GM12878 (cell line): ENCODE measurements around the gene GSTO1. TPM values are rescaled to one million over a fixed set of nuclear protein-coding genes. Genes with fewer than 3 reads are reported as not detected.

Experiments used
- ATAC-seq: fragments of 200-7000 bp; cut with Tn5 transposase; 3 replicates; pipeline ENCODE4 v1.9.1; 2020; ENCODE audit warnings: mild to moderate bottlenecking, moderate library complexity
- BruUV-seq: library from RNA; stranded (reverse); fragments of 400-500 nt; replicated peaks from 2 replicates; lab custom pipeline; 2021; lab: Mats Ljungman, UMichigan
- CTCF ChIA-PET: fragments of 300-600 bp; sonication (Branson Sonifier 250); formaldehyde crosslinking; extraction: SDS; loops from one replicate; lab custom pipeline; 2021; ENCODE audit warnings: inconsistent platforms; lab: Yijun Ruan, JAX
- POLR2A ChIA-PET: fragments of 350-600 bp; formaldehyde crosslinking; extraction: SDS; loops from one replicate; lab custom pipeline; 2021; ENCODE audit warnings: inconsistent platforms; lab: Charles Lee
- RAD21 ChIA-PET: fragments of 300-600 bp; sonication (Branson Sonifier 250); formaldehyde crosslinking; loops from one replicate; lab custom pipeline; 2023; ENCODE audit warnings: antibody characterized with exemption; ENCODE audit not compliant: unreplicated experiment; lab: Charles Lee
- SMC1A ChIA-PET: fragments of 300-600 bp; sonication (Branson Sonifier 250); formaldehyde crosslinking; loops from one replicate; lab custom pipeline; 2023; ENCODE audit not compliant: unreplicated experiment, uncharacterized antibody; lab: Charles Lee
- DNase-seq: peaks from one replicate; pipeline ENCODE4 v3.0.0-alpha.2; 2011; ENCODE audit warnings: low read depth, low spot score
- FAIRE-seq: peaks from 3 replicates; lab custom pipeline; 2011; peaks lifted over from hg19 to GRCh38; lab: Jason Lieb, UNC
- H2AFZ ChIP-seq: 2 replicates; pipeline ENCODE4 v1.6.0; 2011; ENCODE audit warnings: low read depth, low read length, control low read depth; ENCODE audit not compliant: control insufficient read depth
- H3K27ac ChIP-seq: 2 replicates; pipeline ENCODE4 v1.5.1; 2011; ENCODE audit warnings: control low read depth; ENCODE audit not compliant: control insufficient read depth, insufficient read depth
- H3K27me3 ChIP-seq, 2 experiments: replicated peaks in 1 of 2; 2 replicates each; pipeline versions ENCODE4 v1.6.0 to v1.6.1; 2011; ENCODE audit warnings: low read length in 1 of 2; ENCODE audit not compliant: control insufficient read depth in 2 of 2, insufficient read depth in 2 of 2
- H3K36me3 ChIP-seq, 2 experiments: 2 replicates each; pipeline ENCODE4 v1.5.1; 2011; ENCODE audit warnings: low read length in 1 of 2; ENCODE audit not compliant: control insufficient read depth in 2 of 2, insufficient read depth in 2 of 2
- H3K4me1 ChIP-seq: 2 replicates; pipeline ENCODE4 v1.6.1; 2011; ENCODE audit warnings: mild to moderate bottlenecking, low read length, moderate library complexity, mixed read lengths; ENCODE audit not compliant: control insufficient read depth, insufficient read depth
- H3K4me2 ChIP-seq: 2 replicates; pipeline ENCODE4 v1.6.0; 2011; ENCODE audit warnings: control low read depth; ENCODE audit not compliant: control insufficient read depth, insufficient read depth
- H3K4me3 ChIP-seq: fragments of 200-600 bp; sonication (generic); 2 replicates; pipeline ENCODE4 v1.5.1; 2016
- H3K79me2 ChIP-seq: 2 replicates; pipeline ENCODE4 v1.6.0; 2011; ENCODE audit warnings: low read length; ENCODE audit not compliant: control insufficient read depth, insufficient read depth
- H3K9ac ChIP-seq: 2 replicates; pipeline ENCODE4 v1.8.0; 2011; ENCODE audit warnings: low read length, control low read depth, mixed read lengths; ENCODE audit not compliant: control insufficient read depth, insufficient read depth
- H3K9me3 ChIP-seq: replicated peaks from 3 replicates; pipeline ENCODE4 v1.5.1; 2011; ENCODE audit warnings: mild to moderate bottlenecking, low read length; ENCODE audit not compliant: control insufficient read depth, insufficient read depth
- H4K20me1 ChIP-seq: 2 replicates; pipeline ENCODE4 v1.6.0; 2011; ENCODE audit not compliant: control insufficient read depth, insufficient read depth
- FOS ChIP-seq: IDR thresholded peaks from 3 replicates; pipeline ENCODE4 v1.6.1; 2011; ENCODE audit warnings: borderline replicate concordance; ENCODE audit not compliant: insufficient read length; ENCODE audit errors: extremely low read depth
- IRF4 ChIP-seq: IDR thresholded peaks from 2 replicates; pipeline ENCODE4 v1.6.1; 2011; ENCODE audit warnings: low read depth, low read length
- JUND ChIP-seq: IDR thresholded peaks from 2 replicates; pipeline ENCODE4 v1.6.1; 2012; ENCODE audit warnings: low read depth, mild to moderate bottlenecking, low read length, improper control_type of control experiment, moderate library complexity
- NFYA ChIP-seq: IDR thresholded peaks from 2 replicates; pipeline ENCODE4 v1.6.1; 2011; ENCODE audit warnings: low read depth, mild to moderate bottlenecking, low read length, improper control_type of control experiment, borderline replicate concordance
- NR2C2 ChIP-seq: IDR thresholded peaks from 2 replicates; pipeline ENCODE4 v1.6.1; 2011; ENCODE audit warnings: borderline replicate concordance, low read depth; ENCODE audit not compliant: control insufficient read depth, insufficient read length
- POLR2A ChIP-seq: IDR thresholded peaks from 2 replicates; pipeline ENCODE4 v1.6.1; 2011; ENCODE audit warnings: low read depth, mild to moderate bottlenecking, low read length
- RB1 ChIP-seq: fragments of 450-650 bp; formaldehyde crosslinking; IDR thresholded peaks from 2 replicates; pipeline ENCODE4 v1.6.1; 2017; ENCODE audit warnings: mild to moderate bottlenecking, borderline replicate concordance
- SUPT20H ChIP-seq: IDR thresholded peaks from 2 replicates; pipeline ENCODE4 v1.6.1; 2011; ENCODE audit warnings: low read depth, mild to moderate bottlenecking, low read length, moderate library complexity, borderline replicate concordance; ENCODE audit not compliant: control insufficient read depth
- USF2 ChIP-seq: IDR thresholded peaks from 2 replicates; pipeline ENCODE4 v1.6.1; 2011; ENCODE audit warnings: low read depth, low read length, improper control_type of control experiment, borderline replicate concordance
- ZNF384 ChIP-seq: IDR thresholded peaks from 2 replicates; pipeline ENCODE4 v1.6.1; 2012; ENCODE audit warnings: low read depth, mild to moderate bottlenecking, low read length, improper control_type of control experiment, borderline replicate concordance
- ZSCAN29 ChIP-seq: fragments of 450-650 bp; IDR thresholded peaks from 2 replicates; pipeline ENCODE4 v1.6.1; 2017; ENCODE audit warnings: mild to moderate bottlenecking, moderate library complexity
- WGBS: methylation state at CpG from one replicate; pipeline ENCODE4 v1.1.6; 2016; ENCODE audit warnings: low lambda C conversion rate; ENCODE audit not compliant: insufficient replicate concordance, insufficient coverage; ENCODE audit errors: missing lambda C conversion rate; 5-methylcytosine and 5-hydroxymethylcytosine counted together
- in situ Hi-C: fragments of 300-500 bp; cut with MboI; formaldehyde crosslinking; loops from 9 replicates; pipeline ENCODE4 v1.14.3; 2018; ENCODE audit warnings: mixed read lengths
- intact Hi-C: fragments of 100-400 bp; cut with micrococcal nuclease; formaldehyde crosslinking; loops from one replicate; pipeline ENCODE4 v1.14.2; 2022; ENCODE audit not compliant: unreplicated experiment
- polyA plus RNA-seq, 11 experiments: library from polyadenylated mRNA; depleted of rRNA in 4 of 11; unstranded in 6 of 11; stranded (reverse) in 5 of 11; fragments of >200 nt; fragmentation: Nextera tagmentation in 4 of 11; fragmentation: Illumina TruSeq in 1 of 11; extraction: Ambion mirVana in 4 of 11; extraction: Trizol in 1 of 11; gene quantifications; 1 replicate in 1 of 11; 2 replicates in 10 of 11; pipeline versions ENCODE4 v1.2.1 to v1.2.3, GENCODE V29; 2011 to 2016; ENCODE audit warnings: inconsistent platforms in 2 of 11, missing spikeins in 2 of 11, low read depth in 1 of 11
- total RNA-seq, 4 experiments: library from RNA; depleted of rRNA in 3 of 4; stranded (reverse); fragments of >200 nt in 3 of 4; fragmentation: Illumina TruSeq in 1 of 4; extraction: Trizol in 1 of 4; gene quantifications; 2 replicates each; pipeline versions ENCODE4 v1.2.1 to v1.2.3, GENCODE V29; 2013 to 2021

Gene GSTO1
- total and polyA plus RNA-seq, 10 of the 15 experiments (the other 5 are each of a cell fraction or from before 2014, with no cell fraction given) = 53.1 to 197 (median 112) TPM

GRCh38 chr10:104314591-104315485 is 60.1 kb downstream of the GSTO1 start (continued):
- TF ChIP-seq ZSCAN29 (no peak), JUND (no peak), FOS (no peak), NR2C2 (no peak)
- TF ChIP-seq, all 136 proteins: peak for 0

GRCh38 chr10:104315486-104315921 is 60.8 kb downstream of the GSTO1 start:
- peaks cover 10% of the 10 kb centered on the region for H3K4me1 ChIP-seq
- POLR2A ChIA-PET = no interaction called here
- H3K9me3 ChIP-seq = no peaks in the 10 kb centered on the region
- RAD21 ChIA-PET = no interaction called here
- H3K36me3 ChIP-seq = peaks cover 14 to 42% of the 10 kb centered on the region in 2 experiments
- in situ Hi-C loops (no loop called here), intact Hi-C loops (no loop called here)
- H3K27me3 ChIP-seq = no peaks in the 10 kb centered on the region
- H3K9ac ChIP-seq = no peak overlapping the region
- no peak for TF ChIP-seq RB1
- no peak for TF ChIP-seq POLR2A
- TF ChIP-seq USF2 = no peak
- TF ChIP-seq SUPT20H = no peak
- no peak for TF ChIP-seq IRF4
- no peak for TF ChIP-seq NFYA
- TF ChIP-seq ZNF384 = no peak
- no peak overlapping the region for H3K4me3 ChIP-seq
- no peak for DNase-seq
- no TSS peak for BruUV-seq
- no peak for ATAC-seq
- SMC1A ChIA-PET = interaction anchor here (1.1 kb wide), 1 partner anchor 9 kb away, joined by 4 read pairs; no protein-coding TSS in a partner anchor
- H2AFZ ChIP-seq = no peak overlapping the region
- H3K79me2 ChIP-seq = peaks cover 4% of the 10 kb centered on the region
- WGBS = 95% methylated on average over 22 of the region's 22 CpGs
- peaks cover 5% of the 10 kb centered on the region; the same call in 1 of the 2 replicates for H4K20me1 ChIP-seq
- no peak overlapping the region for H3K27ac ChIP-seq
- no peak for FAIRE-seq
- CTCF ChIA-PET = interaction anchor here (2.6 kb wide), 1 partner anchor 9 kb away, joined by 14 read pairs; no protein-coding TSS in a partner anchor
- H3K4me2 ChIP-seq = no peak overlapping the region
